Left ventricle myocardium inferior (tissue), 1 donor: ENCODE results near the gene BTN2A1. TPM values are rescaled to one million over a fixed set of nuclear protein-coding genes. Genes with fewer than 3 reads are reported as not detected.

Experiments
- DNase-seq: peaks from one replicate; pipeline ENCODE4 v3.0.0-alpha.2; 2020
- H3K27ac ChIP-seq: fragments of 200-600 bp; replicated peaks from 2 replicates; pipeline ENCODE4 v1.8.0; 2021
- H3K27me3 ChIP-seq: fragments of 200-600 bp; 2 replicates; pipeline ENCODE4 v1.8.0; 2021; ENCODE audit warnings: low read depth
- H3K36me3 ChIP-seq: fragments of 200-600 bp; 2 replicates; pipeline ENCODE4 v1.8.0; 2021
- H3K4me1 ChIP-seq: fragments of 200-600 bp; 2 replicates; pipeline ENCODE4 v1.8.0; 2021
- H3K4me3 ChIP-seq: fragments of 200-600 bp; 2 replicates; pipeline ENCODE4 v1.8.0; 2021; ENCODE audit warnings: mild to moderate bottlenecking, moderate library complexity
- H3K9me3 ChIP-seq: fragments of 200-600 bp; replicated peaks from 2 replicates; pipeline ENCODE4 v1.8.0; 2021
- CTCF ChIP-seq: fragments of 200-600 bp; IDR thresholded peaks from 2 replicates; pipeline ENCODE4 v1.8.0; 2021; ENCODE audit warnings: antibody characterized with exemption, mild to moderate bottlenecking, borderline replicate concordance
- intact Hi-C: fragments of 100-400 bp; cut with micrococcal nuclease; formaldehyde crosslinking; loops from one replicate; pipeline ENCODE4 v1.11.0; 2022
- total RNA-seq: library from RNA; stranded (reverse); fragmentation: NEBNext Ultra II Directional; extraction: Animal tissue kit (Norgen Biotek cat#: 25700); gene quantifications from one replicate; pipeline ENCODE4 v1.2.1, GENCODE V29; 2021
- donor health status: DM: no; HTN: yes; CAD: no; lungs with severe emphysema.

BTN2A1 gene
- total RNA-seq, 1 donor from 2014 or later = 16.0 TPM

- Histone ChIP-seq H3K27me3 (no peaks in the 10 kb centered on the region), H3K4me3 (no peak overlapping the region), H3K9me3 (peaks cover 6% of the 10 kb centered on the region), H3K27ac (no peak overlapping the region), H3K36me3 (peaks cover 17% of the 10 kb centered on the region), H3K4me1 (peaks cover 18% of the 10 kb centered on the region)
- intact Hi-C loops = no loop called here
- TF ChIP-seq CTCF = no peak
- no peak for DNase-seq
These were observed 15.0 kb downstream of the BTN2A1 start for GRCh38 chr6:26472549-26473290.

- no peak for DNase-seq
- Histone ChIP-seq H3K27me3 (no peaks in the 10 kb centered on the region), H3K4me1 (peaks cover 18% of the 10 kb centered on the region), H3K36me3 (peaks cover 11% of the 10 kb centered on the region), H3K4me3 (peak overlapping the region; percentile 63), H3K9me3 (peaks cover 6% of the 10 kb centered on the region), H3K27ac (peak overlapping the region; percentile 86)
- intact Hi-C loops = no loop called here
- no peak for TF ChIP-seq CTCF
These were observed 15.6 kb downstream of the BTN2A1 start for GRCh38 chr6:26473429-26473757.

GRCh38 chr6:26473758-26474438 is 16.1 kb downstream of the BTN2A1 start:
- H3K27ac ChIP-seq = peak overlapping the region; percentile 86
- peaks cover 18% of the 10 kb centered on the region for H3K4me1 ChIP-seq
- DNase-seq = peak; percentile 73
- intact Hi-C loops = no loop called here
- TF ChIP-seq CTCF = no peak
- H3K27me3 ChIP-seq = no peaks in the 10 kb centered on the region
- peaks cover 6% of the 10 kb centered on the region for H3K9me3 ChIP-seq
- H3K4me3 ChIP-seq = peak overlapping the region; percentile 63
- peaks cover 6% of the 10 kb centered on the region for H3K36me3 ChIP-seq

GRCh38 chr6:26474439-26474881 is 16.7 kb downstream of the BTN2A1 start:
- intact Hi-C loops = no loop called here
- H3K36me3 ChIP-seq = no peaks in the 10 kb centered on the region
- peak overlapping the region; percentile 86 for H3K27ac ChIP-seq
- peaks cover 18% of the 10 kb centered on the region for H3K4me1 ChIP-seq
- H3K9me3 ChIP-seq = peaks cover 6% of the 10 kb centered on the region
- TF ChIP-seq CTCF = no peak
- H3K4me3 ChIP-seq = peak overlapping the region; percentile 63
- DNase-seq = no peak
- H3K27me3 ChIP-seq = no peaks in the 10 kb centered on the region

- peak overlapping the region; percentile 10 for H3K27ac ChIP-seq
- H3K4me3 ChIP-seq = no peak overlapping the region
- intact Hi-C loops = no loop called here
- no peaks in the 10 kb centered on the region for H3K36me3 ChIP-seq
- no peaks in the 10 kb centered on the region for H3K27me3 ChIP-seq
- H3K4me1 ChIP-seq = peaks cover 18% of the 10 kb centered on the region
- TF ChIP-seq CTCF = no peak
- DNase-seq = no peak
- H3K9me3 ChIP-seq = peaks cover 6% of the 10 kb centered on the region
These were observed 18.3 kb downstream of the BTN2A1 start for GRCh38 chr6:26475823-26476729.
